CD4-positive, alpha-beta T cell (primary cell): ENCODE data around the gene ZFYVE21. TPM values are rescaled to one million over a fixed set of nuclear protein-coding genes. Genes with fewer than 3 reads are reported as not detected.
A peak's percentile ranks its signal among the peaks of the same experiment; 100 is the strongest.

Source experiments
- ATAC-seq: fragments of 200-7000 bp; cut with Tn5 transposase; one replicate; pipeline ENCODE4 v1.10.0; 2022; ENCODE audit warnings: mild to moderate bottlenecking; ENCODE audit not compliant: poor library complexity
- CTCF ChIA-PET: fragments of 350-600 bp; sonication (Branson Sonifier 250); formaldehyde crosslinking; loops from one replicate; lab custom pipeline; 2021; ENCODE audit warnings: antibody characterized with exemption, inconsistent platforms; lab: Charles Lee
- POLR2A ChIA-PET: fragments of 350-600 bp; sonication (Branson Sonifier 250); formaldehyde crosslinking; loops from one replicate; lab custom pipeline; 2021; ENCODE audit warnings: antibody characterized with exemption, inconsistent platforms; lab: Charles Lee
- DNase-seq, 14 experiments: peaks; one replicate each; pipeline ENCODE4 v3.0.0-alpha.2; 2013 to 2020; ENCODE audit warnings: mixed read lengths in 2 of 14
- H3K27ac ChIP-seq, 2 donors: one replicate each; pipeline versions ENCODE4 v1.5.1 to v1.7.0; 2013; ENCODE audit warnings: low read length in 2 of 2, low read depth in 1 of 2, mild to moderate bottlenecking in 1 of 2
- H3K27me3 ChIP-seq, 2 experiments: 1 replicate in 1 of 2; 2 replicates in 1 of 2; pipeline versions ENCODE4 v1.6.1 to v1.7.0; 2013; ENCODE audit warnings: low read length in 2 of 2, control low read depth in 1 of 2, mild to moderate bottlenecking in 1 of 2, moderate library complexity in 1 of 2; ENCODE audit not compliant: insufficient read depth in 2 of 2, control insufficient read depth in 1 of 2
- H3K36me3 ChIP-seq: one replicate; pipeline ENCODE4 v1.6.1; 2013; ENCODE audit warnings: low read length, control low read depth; ENCODE audit not compliant: insufficient read depth
- H3K4me1 ChIP-seq: one replicate; pipeline ENCODE4 v1.6.1; 2013; ENCODE audit warnings: low read length, control low read depth; ENCODE audit not compliant: insufficient read depth
- H3K4me3 ChIP-seq: one replicate; pipeline ENCODE4 v1.5.1; 2013; ENCODE audit warnings: mild to moderate bottlenecking, low read length, moderate library complexity
- H3K9me3 ChIP-seq, 2 experiments: 1 replicate in 1 of 2; 2 replicates in 1 of 2; pipeline versions ENCODE4 v1.6.1 to v1.7.0; 2013; ENCODE audit warnings: low read length in 2 of 2, mild to moderate bottlenecking in 2 of 2, control low read depth in 1 of 2, moderate library complexity in 1 of 2; ENCODE audit not compliant: control insufficient read depth in 1 of 2, insufficient read depth in 1 of 2
- H3K27ac Mint-ChIP-seq: one replicate; pipeline ENCODE4 v1.8.0; 2020; ENCODE audit warnings: mixed read lengths
- H3K27me3 Mint-ChIP-seq: one replicate; pipeline ENCODE4 v1.8.0; 2021; ENCODE audit warnings: mixed read lengths
- H3K36me3 Mint-ChIP-seq: one replicate; pipeline ENCODE4 v1.8.0; 2021; ENCODE audit warnings: low read depth, mixed read lengths
- H3K4me1 Mint-ChIP-seq: one replicate; pipeline ENCODE4 v1.8.0; 2021; ENCODE audit warnings: low read depth, mixed read lengths
- H3K4me3 Mint-ChIP-seq: one replicate; pipeline ENCODE4 v1.8.0; 2020; ENCODE audit warnings: mild to moderate bottlenecking, mixed read lengths
- H3K9me3 Mint-ChIP-seq: one replicate; pipeline ENCODE4 v1.8.0; 2020; ENCODE audit warnings: mixed read lengths
- intact Hi-C, 2 experiments: fragments of 100-400 bp; cut with DNase I in 1 of 2; cut with micrococcal nuclease in 1 of 2; formaldehyde crosslinking; loops; one replicate each; pipeline versions ENCODE4 v1.15.1 to v1.9.0; 2023 to 2025; cut with DNase I, micrococcal nuclease
- total RNA-seq, 174 experiments: library from RNA in 2 of 174; stranded (reverse) in 2 of 174; gene quantifications; one replicate each; pipeline ENCODE4 v1.2.3 and lab custom pipeline; 2021 to 2026
- TF ChIP-seq, protein P1 (sequence below): fragments of 200-600 bp; IDR thresholded peaks from one replicate; pipeline ENCODE4 v1.8.0; 2022; ENCODE audit warnings: antibody characterized with exemption, mild to moderate bottlenecking

ZFYVE21 gene
- total RNA-seq, 2 experiments from 2014 or later: 2.6 to 3.0 TPM

- no peaks in the 10 kb centered on the region for H3K9me3 Mint-ChIP-seq
Measured at GRCh38 chr14:103698380-103699260, 17.0 kb upstream of the ZFYVE21 start.

GRCh38 chr14:103699261-103699661 is 16.3 kb upstream of the ZFYVE21 start:
- Histone ChIP-seq H3K27me3 (no peaks in the 10 kb centered on the region), H3K4me1 (peaks cover 7% of the 10 kb centered on the region), H3K36me3 (peaks cover 70% of the 10 kb centered on the region), H3K4me3 (no peak overlapping the region), H3K27ac (no peak overlapping the region), H3K9me3 (no peaks in the 10 kb centered on the region)
- no peak overlapping the region for H3K4me3 Mint-ChIP-seq
- CTCF ChIA-PET: no interaction called here
- DNase-seq: peak in 1 of 14 experiments; percentile 33
- no peaks in the 10 kb centered on the region for H3K27me3 Mint-ChIP-seq
- intact Hi-C loops: no loop called here
- TF ChIP-seq, protein P1, sequence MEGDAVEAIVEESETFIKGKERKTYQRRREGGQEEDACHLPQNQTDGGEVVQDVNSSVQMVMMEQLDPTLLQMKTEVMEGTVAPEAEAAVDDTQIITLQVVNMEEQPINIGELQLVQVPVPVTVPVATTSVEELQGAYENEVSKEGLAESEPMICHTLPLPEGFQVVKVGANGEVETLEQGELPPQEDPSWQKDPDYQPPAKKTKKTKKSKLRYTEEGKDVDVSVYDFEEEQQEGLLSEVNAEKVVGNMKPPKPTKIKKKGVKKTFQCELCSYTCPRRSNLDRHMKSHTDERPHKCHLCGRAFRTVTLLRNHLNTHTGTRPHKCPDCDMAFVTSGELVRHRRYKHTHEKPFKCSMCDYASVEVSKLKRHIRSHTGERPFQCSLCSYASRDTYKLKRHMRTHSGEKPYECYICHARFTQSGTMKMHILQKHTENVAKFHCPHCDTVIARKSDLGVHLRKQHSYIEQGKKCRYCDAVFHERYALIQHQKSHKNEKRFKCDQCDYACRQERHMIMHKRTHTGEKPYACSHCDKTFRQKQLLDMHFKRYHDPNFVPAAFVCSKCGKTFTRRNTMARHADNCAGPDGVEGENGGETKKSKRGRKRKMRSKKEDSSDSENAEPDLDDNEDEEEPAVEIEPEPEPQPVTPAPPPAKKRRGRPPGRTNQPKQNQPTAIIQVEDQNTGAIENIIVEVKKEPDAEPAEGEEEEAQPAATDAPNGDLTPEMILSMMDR: no peak
- H3K9me3 Mint-ChIP-seq: no peaks in the 10 kb centered on the region
- no peak for ATAC-seq
- peaks cover 4% of the 10 kb centered on the region for H3K4me1 Mint-ChIP-seq
- H3K27ac Mint-ChIP-seq: no peak overlapping the region
- POLR2A ChIA-PET: interaction anchor here (0.6 to 1.3 kb wide), 2 partner anchors 16 to 121 kb away, joined by 3 read pairs; partner anchors contain the start of genes XRCC3 and ZFYVE21
- peaks cover 64% of the 10 kb centered on the region for H3K36me3 Mint-ChIP-seq

More at GRCh38 chr14:103698380-103699260, 17.0 kb upstream of the ZFYVE21 start:
- Histone ChIP-seq H3K27me3 (no peaks in the 10 kb centered on the region), H3K4me1 (peaks cover 7% of the 10 kb centered on the region), H3K4me3 (no peak overlapping the region), H3K27ac (no peak overlapping the region), H3K36me3 (peaks cover 74% of the 10 kb centered on the region), H3K9me3 (no peaks in the 10 kb centered on the region)
- intact Hi-C loops: no loop called here
- Mint-ChIP-seq H3K36me3 (peaks cover 66% of the 10 kb centered on the region), H3K27me3 (no peaks in the 10 kb centered on the region), H3K4me3 (no peak overlapping the region), H3K27ac (no peak overlapping the region), H3K4me1 (peaks cover 4% of the 10 kb centered on the region)
- TF ChIP-seq, protein P1: no peak
- ATAC-seq (no peak), DNase-seq (peak in 1 of 14 experiments; percentile 14)
- ChIA-PET POLR2A (interaction anchor here (0.6 to 1.0 kb wide), 2 partner anchors 17 to 122 kb away, joined by 3 to 4 read pairs; partner anchors contain the start of genes XRCC3 and ZFYVE21), CTCF (no interaction called here)

GRCh38 chr14:103699901-103700752 is 15.5 kb upstream of the ZFYVE21 start:
- no peaks in the 10 kb centered on the region for H3K9me3 ChIP-seq
- Mint-ChIP-seq H3K4me1 (peaks cover 4% of the 10 kb centered on the region), H3K4me3 (no peak overlapping the region), H3K27me3 (no peaks in the 10 kb centered on the region), H3K9me3 (no peaks in the 10 kb centered on the region), H3K27ac (no peak overlapping the region), H3K36me3 (peaks cover 64% of the 10 kb centered on the region)
- H3K27me3 ChIP-seq: no peaks in the 10 kb centered on the region
- TF ChIP-seq, protein P1: no peak
- peak in 1 of 14 experiments; percentile 12 for DNase-seq
- ChIA-PET CTCF (no interaction called here), POLR2A (interaction anchor here (1.3 kb wide), 1 partner anchor 15 kb away, joined by 3 read pairs; the partner anchor contains the start of genes XRCC3 and ZFYVE21)
- peaks cover 65% of the 10 kb centered on the region for H3K36me3 ChIP-seq
- H3K27ac ChIP-seq: no peak overlapping the region
- H3K4me1 ChIP-seq: peaks cover 9% of the 10 kb centered on the region
- ATAC-seq: no peak
- H3K4me3 ChIP-seq: no peak overlapping the region
- intact Hi-C loops: no loop called here
